K562 (cell line): ENCODE measurements around the gene NLRC3. TPM values are rescaled to one million over a fixed set of nuclear protein-coding genes. Genes with fewer than 3 reads are reported as not detected.

Experiments
- ATAC-seq: fragments of 200-7000 bp; cut with Tn5 transposase; 3 replicates; pipeline ENCODE4 v1.9.1; 2020; ENCODE audit warnings: moderate library complexity
- BruUV-seq: library from RNA; stranded (reverse); fragments of 400-500 nt; replicated peaks from 2 replicates; lab custom pipeline; 2021; lab: Mats Ljungman, UMichigan
- CTCF ChIA-PET: fragments of 300-600 bp; formaldehyde crosslinking; extraction: SDS; loops from one replicate; lab custom pipeline; 2021; ENCODE audit warnings: low intra/inter-chr PET ratio; lab: Yijun Ruan, JAX
- POLR2A ChIA-PET: fragments of 300-600, 350-650 bp; sonication (Branson Sonifier 250); formaldehyde crosslinking; extraction: SDS; loops from one replicate; lab custom pipeline; 2021; ENCODE audit warnings: antibody characterized with exemption, inconsistent platforms; lab: Yijun Ruan, JAX
- DNase-seq, 4 experiments: peaks; one replicate each; pipeline versions ENCODE4 v3.0.0 to v3.0.0-alpha.2; 2011 to 2018; ENCODE audit warnings: low spot score in 3 of 4, mixed read lengths in 3 of 4; ENCODE audit errors: extremely low read depth in 1 of 4
- FAIRE-seq: peaks from 2 replicates; lab custom pipeline; 2011; peaks lifted over from hg19 to GRCh38; lab: Jason Lieb, UNC
- H2AFZ ChIP-seq: 2 replicates; pipeline ENCODE4 v1.6.0; 2011; ENCODE audit warnings: low read depth, low read length, control low read depth, inconsistent platforms
- H3K27ac ChIP-seq: fragments of 200-600 bp; 3 replicates; pipeline ENCODE4 v1.8.0; 2011; ENCODE audit warnings: low read depth, mild to moderate bottlenecking, control low read depth, inconsistent platforms, low read length, moderate library complexity, mixed read lengths; ENCODE audit errors: extremely low read depth
- H3K27me3 ChIP-seq, 2 experiments: fragments of 300-600 bp in 1 of 2; 2 replicates in 1 of 2; 3 replicates in 1 of 2; pipeline versions ENCODE4 v1.6.0 to v1.8.0; 2011; ENCODE audit warnings: inconsistent platforms in 2 of 2, low read length in 2 of 2, mild to moderate bottlenecking in 1 of 2, mixed read lengths in 1 of 2, moderate library complexity in 1 of 2; ENCODE audit not compliant: control insufficient read depth in 2 of 2, insufficient read depth in 2 of 2
- H3K36me3 ChIP-seq: fragments of 300-600 bp; 3 replicates; pipeline ENCODE4 v1.8.0; 2011; ENCODE audit warnings: mild to moderate bottlenecking, low read length, inconsistent platforms; ENCODE audit not compliant: control insufficient read depth, insufficient read depth
- H3K4me1 ChIP-seq, 2 experiments: fragments of 200-600 bp in 1 of 2; replicated peaks in 1 of 2; 2 replicates in 1 of 2; 3 replicates in 1 of 2; pipeline versions ENCODE4 v1.5.1 to v1.8.0; 2011; ENCODE audit warnings: inconsistent platforms in 2 of 2, low read length in 2 of 2, mild to moderate bottlenecking in 1 of 2, mixed read lengths in 1 of 2, moderate library complexity in 1 of 2; ENCODE audit not compliant: control insufficient read depth in 2 of 2, insufficient read depth in 2 of 2
- H3K4me2 ChIP-seq: 2 replicates; pipeline ENCODE4 v1.6.1; 2011; ENCODE audit warnings: low read length, control low read depth, inconsistent platforms, mixed read lengths; ENCODE audit not compliant: insufficient read depth
- H3K4me3 ChIP-seq: fragments of 200-600 bp; sonication (generic), shearing (Covaris generic); 2 replicates; pipeline ENCODE4 v1.5.1; 2016; ENCODE audit warnings: control low read depth, inconsistent platforms
- H3K79me2 ChIP-seq: fragments of 200-600 bp; 3 replicates; pipeline ENCODE4 v1.8.0; 2011; ENCODE audit warnings: low read length, inconsistent platforms; ENCODE audit not compliant: control insufficient read depth, insufficient read depth
- H3K9ac ChIP-seq, 2 experiments: 2 replicates each; pipeline versions ENCODE4 v1.6.0 to v1.6.1; 2011; ENCODE audit warnings: low read depth in 2 of 2, low read length in 2 of 2, control low read depth in 1 of 2, inconsistent platforms in 1 of 2, mild to moderate bottlenecking in 1 of 2, mixed read lengths in 1 of 2; ENCODE audit not compliant: insufficient read depth in 1 of 2
- H3K9me1 ChIP-seq: one replicate; pipeline ENCODE4 v1.6.0; 2011; ENCODE audit warnings: inconsistent platforms, mild to moderate bottlenecking, low read length, moderate library complexity; ENCODE audit not compliant: control insufficient read depth, insufficient read depth
- H3K9me3 ChIP-seq: replicated peaks from 2 replicates; pipeline ENCODE4 v1.5.1; 2011; ENCODE audit warnings: low read depth, low read length, inconsistent platforms; ENCODE audit not compliant: control insufficient read depth, insufficient read depth
- H4K20me1 ChIP-seq: replicated peaks from 2 replicates; pipeline ENCODE4 v1.6.1; 2011; ENCODE audit warnings: low read length, inconsistent platforms, mixed read lengths; ENCODE audit not compliant: control insufficient read depth, insufficient read depth
- BCLAF1 ChIP-seq, 2 experiments: fragments of 450-650 bp in 1 of 2; IDR thresholded peaks; 2 replicates each; pipeline ENCODE4 v1.6.1; 2011 to 2017; ENCODE audit warnings: low read depth in 2 of 2, antibody characterized with exemption in 1 of 2, borderline replicate concordance in 1 of 2, low read length in 1 of 2, mild to moderate bottlenecking in 1 of 2, mixed read lengths in 1 of 2; ENCODE audit not compliant: control insufficient read depth in 1 of 2
- RNF2 ChIP-seq: sonication (generic); IDR thresholded peaks from 2 replicates; pipeline ENCODE4 v1.6.1; 2016
- RREB1 ChIP-seq: fragments of 250-450 bp; sonication (Bioruptor Pico); IDR thresholded peaks from 2 replicates; pipeline ENCODE4 v1.4.0; 2020
- SNAPC5 ChIP-seq: fragments of 250-450 bp; sonication (Bioruptor Pico); IDR thresholded peaks from 2 replicates; pipeline ENCODE4 v1.8.0; 2021; ENCODE audit warnings: moderate library complexity, mild to moderate bottlenecking, inconsistent platforms
- TAF1 ChIP-seq: IDR thresholded peaks from 2 replicates; pipeline ENCODE4 v1.6.1; 2011; ENCODE audit warnings: mild to moderate bottlenecking, low read length, moderate library complexity; ENCODE audit not compliant: insufficient read depth, control insufficient read depth, severe bottlenecking; ENCODE audit errors: extremely low read depth
- ZNF586 ChIP-seq: fragments of 450-650 bp; formaldehyde crosslinking; conservative IDR thresholded peaks from 2 replicates; pipeline ENCODE4 v1.4.0; 2020; ENCODE audit warnings: mild to moderate bottlenecking, moderate library complexity
- WGBS: fragments of 100-300 bp; shearing (Covaris generic); methylation state at CpG from one replicate; pipeline ENCODE4 v1.1.6; 2016; ENCODE audit warnings: low coverage, mixed read lengths; ENCODE audit not compliant: insufficient coverage; ENCODE audit errors: missing lambda C conversion rate; 5-methylcytosine and 5-hydroxymethylcytosine counted together
- in situ Hi-C: fragments of 300-500 bp; cut with MboI; formaldehyde crosslinking; loops from 4 replicates; pipeline ENCODE4 v1.15.0; 2018; ENCODE audit warnings: inconsistent platforms, mixed read lengths
- intact Hi-C: fragments of 100-400 bp; cut with micrococcal nuclease; formaldehyde crosslinking; loops from 2 replicates; pipeline ENCODE4 v1.14.2; 2022
- polyA plus RNA-seq, 8 experiments: library from polyadenylated mRNA; depleted of rRNA in 4 of 8; stranded (reverse) in 5 of 8; unstranded in 3 of 8; fragments of >200 nt; fragmentation: Nextera tagmentation in 2 of 8; fragmentation: Illumina TruSeq in 1 of 8; extraction: Ambion mirVana in 2 of 8; extraction: Trizol in 1 of 8; gene quantifications; 2 replicates each; pipeline versions ENCODE4 v1.2.1 to v1.2.3, GENCODE V29; 2011 to 2014; ENCODE audit warnings: inconsistent platforms in 1 of 8, missing spikeins in 1 of 8
- total RNA-seq, 7 experiments: library from RNA; depleted of rRNA in 6 of 7; stranded (reverse); fragments of >200 nt in 6 of 7; fragmentation: Illumina TruSeq in 2 of 7; extraction: Trizol in 2 of 7; gene quantifications; 2 replicates each; pipeline versions ENCODE4 v1.2.1 to v1.2.3, GENCODE V29; 2011 to 2021; ENCODE audit warnings: low replicate concordance in 1 of 7

The NLRC3 gene
- total and polyA plus RNA-seq, 9 of the 15 experiments (the other 6 are each of a cell fraction or from before 2014, with no cell fraction given) = 0.03 to 0.13 (median 0.03) TPM; not detected in 4

- no peak for TF ChIP-seq ZNF586 (CRISPR knock-in tag)
- TF ChIP-seq BCLAF1 (IDR thresholded peaks at IDR 0.05; ENCODE audit: borderline replicate concordance in 1 of 2, control insufficient read depth in 1 of 2, low read depth in 2 of 2, low read length in 1 of 2) = no peak
Observed at GRCh38 chr16:3532741-3533140, 44.5 kb downstream of the NLRC3 start (continued).

GRCh38 chr16:3530371-3530914 lies 46.8 kb downstream of the NLRC3 start:
- Histone ChIP-seq H3K79me2 (no peaks in the 10 kb centered on the region), H3K36me3 (no peaks in the 10 kb centered on the region), H3K9me3 (no peaks in the 10 kb centered on the region), H3K9me1 (peaks cover 3% of the 10 kb centered on the region), H3K4me3 (no peak overlapping the region), H4K20me1 (no peaks in the 10 kb centered on the region), H3K27ac (no peak overlapping the region), H3K4me1 (no peaks in the 10 kb centered on the region), H3K4me2 (no peak overlapping the region), H3K27me3 (no peaks in the 10 kb centered on the region), H2AFZ (no peak overlapping the region), H3K9ac (peak overlapping the region in 1 of 2 experiments; percentile 19; a peak in 1 of 4 replicates)
- FAIRE-seq (peak; percentile 56), DNase-seq (no peak), ATAC-seq (no peak)
- POLR2A ChIA-PET = interaction anchor here (0.5 kb wide), 1 partner anchor 247 kb away, joined by 3 read pairs; the partner anchor contains the start of gene ZNF263
- in situ Hi-C loops (no loop called here), intact Hi-C loops (no loop called here)
- 71% methylated on average over 10 of the region's 12 CpGs for WGBS
- no TSS peak for BruUV-seq
- CTCF ChIA-PET = no interaction called here
- TF ChIP-seq RREB1 = no peak
- no peak for TF ChIP-seq TAF1
- TF ChIP-seq SNAPC5 (CRISPR knock-in tag) = no peak
- no peak for TF ChIP-seq RNF2
